Anterior cingulate cortex (tissue), 58 donors: Measurements from ENCODE around the gene ZNF865.

Source experiments
- DNase-seq, 58 donors: peaks; one replicate each; lab custom pipeline; 2025; lab: John Stamatoyannopoulos, UW

The ZNF865 gene

GRCh38 chr19:55603115-55603514 lies 2.3 kb upstream of the ZNF865 start:
- DNase-seq: no peak

DNA sequence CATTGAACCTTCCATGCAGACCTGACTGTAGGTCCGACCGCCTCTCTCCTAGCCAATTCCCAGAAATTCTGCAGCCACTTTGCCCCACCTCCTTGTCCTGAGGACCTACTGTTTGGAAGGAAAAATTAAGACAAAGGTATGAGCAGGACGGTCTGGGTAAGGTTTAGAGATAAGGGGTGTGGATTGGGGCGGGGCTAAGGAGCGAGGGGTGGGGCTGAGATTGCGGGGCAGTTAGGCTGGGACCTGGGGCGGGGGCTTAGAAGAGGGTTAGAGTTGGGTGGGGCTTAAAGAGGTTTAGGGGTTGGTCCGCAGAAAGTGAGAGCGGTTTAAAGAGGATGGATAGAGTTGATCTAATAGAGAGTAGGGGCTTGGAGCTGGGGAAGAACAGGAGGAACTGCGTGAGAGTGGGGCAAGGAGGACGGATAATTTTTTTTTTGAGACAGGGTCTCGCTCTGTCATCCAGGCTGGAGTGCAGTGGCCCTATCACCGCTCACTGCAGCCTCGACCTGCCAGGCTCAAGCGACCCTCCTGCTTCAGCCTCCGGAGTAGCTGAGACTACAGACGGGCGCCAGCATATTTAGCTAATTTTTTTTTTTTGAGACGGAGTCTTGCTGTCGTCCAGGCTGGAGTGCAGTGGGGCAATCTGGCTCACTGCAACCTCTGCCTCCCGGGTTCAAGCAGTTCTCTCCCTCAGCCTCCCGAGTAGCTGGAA lies 1.7 kb upstream of the ZNF865 start:
- DNase-seq: no peak

GRCh38 chr19:55605207-55605636 lies 225 bp upstream of the ZNF865 start:
- peak; percentile 60 to 98 (median 94) for DNase-seq

GRCh38 chr19:55606471-55606787 lies 982 bp downstream of the ZNF865 start:
- no peak for DNase-seq

DNA sequence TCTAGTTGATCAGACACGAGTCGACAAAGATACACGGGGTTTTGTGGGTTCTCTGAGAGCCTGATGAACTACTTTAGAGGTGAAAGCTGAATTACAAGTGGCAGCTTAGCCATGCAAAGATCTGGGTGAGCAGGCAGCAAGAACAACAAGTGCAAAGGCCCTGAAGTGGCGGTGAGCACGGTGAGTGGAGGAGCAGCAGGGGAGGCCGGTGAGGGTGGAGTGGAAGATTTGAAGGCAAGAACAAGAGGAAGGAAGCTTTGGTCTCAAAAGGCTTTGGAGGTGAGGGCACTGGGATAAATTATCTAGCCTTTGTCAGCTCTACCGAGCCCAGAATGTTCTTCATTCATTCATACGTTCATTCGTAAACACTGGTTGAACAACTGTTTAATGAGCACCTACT lies 1.4 kb downstream of the ZNF865 start:
- DNase-seq: no peak

GRCh38 chr19:55609326-55609725 lies 3.9 kb downstream of the ZNF865 start:
- no peak for DNase-seq

GRCh38 chr19:55611300-55611982 lies 6.0 kb downstream of the ZNF865 start:
- no peak for DNase-seq

DNA sequence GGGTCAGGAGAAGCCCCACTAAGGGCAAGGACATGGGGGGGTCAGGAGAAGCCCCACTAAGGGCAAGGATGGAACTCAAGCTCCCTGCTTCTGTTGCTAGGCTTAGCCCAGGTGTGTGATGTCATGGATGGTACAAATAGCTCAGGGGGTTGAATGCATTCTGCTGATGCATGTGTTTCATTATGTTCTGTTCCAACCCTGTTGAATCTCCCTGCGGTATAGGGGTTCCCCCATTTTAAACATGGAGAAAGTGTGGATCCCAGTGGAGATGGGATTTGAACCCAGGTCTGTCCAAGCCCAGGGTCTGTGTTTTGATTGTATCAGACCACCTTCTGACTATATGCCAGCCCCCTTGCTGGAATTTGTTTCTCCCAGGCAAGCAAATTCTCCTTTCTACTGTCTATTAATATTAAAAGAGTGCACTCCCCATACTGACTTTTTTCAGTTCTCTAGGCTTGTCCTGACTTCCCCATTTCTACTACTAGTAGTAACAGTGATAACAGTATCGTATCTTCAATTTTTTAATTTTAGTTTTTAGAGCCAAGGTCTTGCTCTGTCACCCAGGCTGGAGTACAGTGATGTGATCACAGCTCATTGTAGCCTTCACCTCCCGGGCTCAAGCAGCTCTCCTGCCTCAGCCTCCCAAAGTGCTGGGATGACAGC lies 6.7 kb downstream of the ZNF865 start:
- no peak for DNase-seq

GRCh38 chr19:55613396-55613795 lies 7.9 kb downstream of the ZNF865 start:
- DNase-seq: no peak

GRCh38 chr19:55613930-55614710 lies 8.7 kb downstream of the ZNF865 start:
- DNase-seq: no peak

- no peak for DNase-seq
Measured at GRCh38 chr19:55614711-55615542, 9.5 kb downstream of the ZNF865 start.

DNA sequence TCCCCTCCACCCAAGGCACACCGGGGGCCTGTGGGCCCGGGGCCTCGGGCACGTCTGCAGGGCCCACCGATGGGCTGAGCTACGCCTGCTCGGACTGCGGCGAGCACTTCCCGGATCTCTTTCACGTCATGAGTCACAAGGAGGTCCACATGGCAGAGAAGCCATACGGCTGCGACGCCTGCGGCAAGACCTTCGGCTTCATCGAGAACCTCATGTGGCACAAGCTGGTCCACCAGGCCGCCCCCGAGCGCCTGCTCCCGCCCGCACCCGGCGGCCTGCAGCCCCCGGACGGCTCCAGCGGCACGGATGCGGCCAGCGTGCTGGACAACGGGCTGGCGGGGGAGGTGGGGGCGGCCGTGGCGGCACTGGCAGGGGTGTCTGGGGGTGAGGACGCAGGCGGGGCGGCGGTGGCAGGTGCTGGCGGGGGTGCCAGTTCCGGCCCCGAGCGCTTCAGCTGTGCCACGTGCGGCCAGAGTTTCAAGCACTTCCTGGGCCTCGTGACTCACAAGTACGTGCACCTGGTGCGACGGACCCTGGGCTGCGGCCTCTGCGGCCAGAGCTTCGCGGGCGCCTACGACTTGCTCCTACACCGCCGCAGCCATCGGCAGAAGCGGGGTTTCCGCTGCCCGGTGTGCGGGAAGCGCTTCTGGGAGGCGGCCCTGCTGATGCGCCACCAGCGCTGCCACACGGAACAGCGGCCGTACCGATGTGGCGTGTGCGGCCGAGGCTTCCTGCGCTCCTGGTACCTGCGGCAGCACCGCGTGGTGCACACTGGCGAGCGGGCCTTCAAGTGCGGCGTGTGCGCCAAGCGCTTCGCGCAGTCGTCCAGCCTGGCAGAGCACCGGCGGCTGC lies 10.3 kb downstream of the ZNF865 start:
- no peak for DNase-seq

- no peak for DNase-seq
Measured at GRCh38 chr19:55616395-55616875, 11.0 kb downstream of the ZNF865 start.

DNA sequence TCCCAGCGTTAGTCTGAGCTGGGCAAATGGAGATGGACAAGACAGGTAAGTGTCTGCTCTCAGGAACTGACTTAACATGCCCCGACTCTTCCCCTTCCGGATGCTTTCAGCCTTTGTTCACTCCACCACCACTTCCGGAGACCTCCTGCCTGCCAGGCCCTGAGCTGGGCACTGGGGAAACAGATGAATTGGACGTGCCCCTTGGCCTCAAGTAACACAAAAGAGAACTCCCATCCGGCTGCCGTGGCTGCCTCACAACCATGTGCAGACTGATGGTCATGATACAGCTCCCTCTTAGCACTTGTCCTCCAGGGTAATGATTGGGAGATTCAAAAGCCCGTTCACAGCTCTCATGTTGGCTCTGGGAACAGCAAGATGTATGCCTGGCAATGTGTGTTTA lies 12.0 kb downstream of the ZNF865 start:
- no peak for DNase-seq

DNA sequence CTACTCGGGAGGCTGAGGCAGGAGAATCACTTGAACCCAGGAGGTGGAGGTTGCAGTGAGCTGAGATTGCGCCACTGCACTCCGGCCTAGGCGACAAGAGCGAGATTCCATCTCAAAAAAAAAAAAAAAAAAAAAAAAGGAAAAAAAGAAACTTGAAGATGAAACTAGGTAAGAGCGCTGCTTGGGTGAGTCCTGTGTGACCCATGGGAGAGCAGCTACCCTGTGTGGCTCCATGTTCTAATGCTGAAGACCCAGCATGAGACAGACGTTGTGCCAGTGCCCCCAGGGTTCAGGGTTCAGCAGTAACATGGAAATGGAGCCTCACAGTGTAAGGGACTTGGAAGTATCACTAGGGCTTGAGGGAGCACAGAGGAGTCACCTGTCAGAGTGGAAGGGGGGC lies 13.0 kb downstream of the ZNF865 start:
- DNase-seq: no peak

DNA sequence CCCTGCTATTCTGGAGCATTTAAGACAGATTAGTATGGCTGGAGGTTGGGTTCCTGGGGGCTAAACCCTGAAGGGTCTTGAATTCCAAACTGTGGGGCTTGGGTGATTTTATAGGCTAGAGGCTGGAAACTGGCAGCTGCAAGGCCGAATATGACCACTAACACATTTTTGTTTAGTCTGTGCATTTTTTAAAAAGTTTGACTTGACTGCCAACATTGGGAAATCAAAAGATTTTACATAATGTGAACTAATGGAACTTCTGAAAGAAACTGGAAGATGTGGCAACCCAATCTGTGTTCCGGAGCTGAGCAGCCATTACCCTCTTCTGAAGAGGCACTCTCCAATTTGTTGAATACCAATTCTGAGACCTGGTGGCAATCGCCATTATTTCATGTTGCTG lies 13.8 kb downstream of the ZNF865 start:
- DNase-seq: no peak

- DNase-seq: peak in 1 of 58 donors; percentile 11
Measured at GRCh38 chr19:55620410-55621204, 15.2 kb downstream of the ZNF865 start.

DNA sequence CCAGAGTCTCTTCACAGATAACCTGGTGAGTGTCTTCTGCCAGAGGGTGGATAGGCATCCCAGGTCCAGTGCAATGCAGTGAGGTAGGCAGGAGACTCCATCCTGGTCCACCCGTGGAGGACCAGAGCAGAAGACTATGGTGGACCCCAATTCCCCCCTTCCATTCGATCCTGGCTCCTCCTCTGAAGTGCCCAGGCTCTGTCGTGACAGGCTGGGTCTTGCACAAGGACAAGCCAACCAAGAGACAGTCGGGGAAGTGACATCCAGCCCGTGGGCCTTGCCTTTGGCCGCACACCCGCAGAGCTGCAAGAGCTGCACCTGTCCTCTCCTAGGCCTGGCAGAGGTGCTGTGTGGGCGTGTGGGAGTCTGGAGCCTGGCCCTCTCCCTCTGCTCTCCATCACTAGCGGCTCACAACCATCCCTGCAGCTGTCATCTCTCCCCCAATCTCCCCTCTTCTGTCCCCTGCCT lies 15.8 kb downstream of the ZNF865 start:
- no peak for DNase-seq
